Stimulated activated CD8-positive, alpha-beta memory T cell treated with anti-CD3 and anti-CD28 coated beads, Interleukin-12 subunit alpha, Interleukin-12 subunit beta, amount 100 ng/mL, for 4 hours (primary cell): ENCODE results near the gene IARS2.
"Not testable (repeated sequence)": the region's sequence is repeated elsewhere in the genome, so short reads cannot be mapped to it uniquely, and the experiment has no call there.

Experiments used
- DNase-seq: peaks from one replicate; pipeline ENCODE4 v3.0.0-alpha.2; 2020; ENCODE audit warnings: low read depth

Gene IARS2

GRCh38 chr1:220094016-220094911 is at the start of gene IARS2:
IARS2 (plus strand) TSS chr1:220094132; CDS start chr1:220094217, 85 bp downstream.
- peak; percentile 85 for DNase-seq

GRCh38 chr1:220044678-220045355 is 49.1 kb upstream of the IARS2 start:
- no peak for DNase-seq

- DNase-seq, result no peak
Measured at GRCh38 chr1:220045356-220046051, 48.4 kb upstream of the IARS2 start.

GRCh38 chr1:220046052-220046930 is 47.6 kb upstream of the IARS2 start, which contains the start of gene EPRS1:
EPRS1 (minus strand) TSS chr1:220046505; CDS start chr1:220046388, 117 bp downstream.
- peak; percentile 92 for DNase-seq

- DNase-seq, result no peak
Measured at GRCh38 chr1:220056374-220056773, 37.6 kb upstream of the IARS2 start.

- no peak for DNase-seq
Measured at GRCh38 chr1:220060876-220061275, 33.1 kb upstream of the IARS2 start.

- DNase-seq, result no peak
Measured at GRCh38 chr1:220062629-220063028, 31.3 kb upstream of the IARS2 start.

GRCh38 chr1:220067269-220068204 is 26.4 kb upstream of the IARS2 start:
- DNase-seq, result no peak

- DNase-seq, result no peak
Measured at GRCh38 chr1:220076861-220077762, 16.8 kb upstream of the IARS2 start.

GRCh38 chr1:220077887-220078286 is 16.0 kb upstream of the IARS2 start:
- DNase-seq, result no peak

GRCh38 chr1:220084460-220084859 is 9.5 kb upstream of the IARS2 start:
- no peak for DNase-seq

GRCh38 chr1:220086261-220086686 is 7.7 kb upstream of the IARS2 start:
- DNase-seq, result not testable (repeated sequence)

- peak; percentile 92 for DNase-seq
Measured at GRCh38 chr1:220089650-220090556, 4.0 kb upstream of the IARS2 start, which contains the start of gene BPNT1. BPNT1 (minus strand) TSS chr1:220089788; CDS start chr1:220079846, 9,942 bp downstream.

GRCh38 chr1:220092694-220093093 is 1.2 kb upstream of the IARS2 start:
- DNase-seq, result no peak

- DNase-seq, result no peak
Measured at GRCh38 chr1:220093361-220094015, 444 bp upstream of the IARS2 start.

- DNase-seq, result no peak
Measured at GRCh38 chr1:220099826-220100225, 5.9 kb downstream of the IARS2 start.

GRCh38 chr1:220110473-220110872 is 16.5 kb downstream of the IARS2 start:
- not testable (repeated sequence) for DNase-seq
